Measurements from ENCODE around the gene UPF2.
A peak's percentile ranks its signal among the peaks of the same experiment; 100 is the strongest.

UPF2 gene

GRCh38 chr10:12041766-12042408, 722 bp downstream of the UPF2 start:
- Histone ChIP-seq H3K27me3 (ENCODE audit: insufficient read depth, low read length, poor library complexity) (no peaks in the 10 kb centered on the region), H3K4me1 (ENCODE audit: insufficient read depth, low read length) (peaks cover 30% of the 10 kb centered on the region), H3K79me2 (ENCODE audit: insufficient read depth, low read length) (peaks cover 62% of the 10 kb centered on the region), H3K4me2 (ENCODE audit: insufficient read depth, low read length) (peak overlapping the region; percentile 77), H3K27ac (ENCODE audit: low read length) (peak overlapping the region; percentile 100), H3K9ac (ENCODE audit: low read depth, low read length) (peak overlapping the region; percentile 99), H3K36me3 (ENCODE audit: insufficient read depth, low read length) (peaks cover 6% of the 10 kb centered on the region; the same call in 1 of the 2 replicates), H3K9me3 (ENCODE audit: insufficient read depth, low read length, severe bottlenecking) (no peaks in the 10 kb centered on the region), H4K20me1 (ENCODE audit: insufficient read depth, low read length) (peaks cover 11% of the 10 kb centered on the region; the same call in 1 of the 2 replicates), H3K4me3 (ENCODE audit: low read depth in 1 of 2, low read length in 2 of 2) (peak overlapping the region; percentile 87 to 93), H2AFZ (ENCODE audit: low read depth, low read length) (peak overlapping the region; percentile 89)
- TF ChIP-seq, protein P1, sequence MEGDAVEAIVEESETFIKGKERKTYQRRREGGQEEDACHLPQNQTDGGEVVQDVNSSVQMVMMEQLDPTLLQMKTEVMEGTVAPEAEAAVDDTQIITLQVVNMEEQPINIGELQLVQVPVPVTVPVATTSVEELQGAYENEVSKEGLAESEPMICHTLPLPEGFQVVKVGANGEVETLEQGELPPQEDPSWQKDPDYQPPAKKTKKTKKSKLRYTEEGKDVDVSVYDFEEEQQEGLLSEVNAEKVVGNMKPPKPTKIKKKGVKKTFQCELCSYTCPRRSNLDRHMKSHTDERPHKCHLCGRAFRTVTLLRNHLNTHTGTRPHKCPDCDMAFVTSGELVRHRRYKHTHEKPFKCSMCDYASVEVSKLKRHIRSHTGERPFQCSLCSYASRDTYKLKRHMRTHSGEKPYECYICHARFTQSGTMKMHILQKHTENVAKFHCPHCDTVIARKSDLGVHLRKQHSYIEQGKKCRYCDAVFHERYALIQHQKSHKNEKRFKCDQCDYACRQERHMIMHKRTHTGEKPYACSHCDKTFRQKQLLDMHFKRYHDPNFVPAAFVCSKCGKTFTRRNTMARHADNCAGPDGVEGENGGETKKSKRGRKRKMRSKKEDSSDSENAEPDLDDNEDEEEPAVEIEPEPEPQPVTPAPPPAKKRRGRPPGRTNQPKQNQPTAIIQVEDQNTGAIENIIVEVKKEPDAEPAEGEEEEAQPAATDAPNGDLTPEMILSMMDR (IDR thresholded peaks at IDR 0.05; ENCODE audit: borderline replicate concordance, extremely low read depth, low read length, poor library complexity, severe bottlenecking) = no peak
- no peak for TF ChIP-seq EZH2 (IDR thresholded peaks at IDR 0.05; ENCODE audit: borderline replicate concordance, low read depth, low read length, severe bottlenecking)
- ATAC-seq (ENCODE audit: insufficient read depth, low read depth) (no peak), DNase-seq (peak; percentile 31)

DNA sequence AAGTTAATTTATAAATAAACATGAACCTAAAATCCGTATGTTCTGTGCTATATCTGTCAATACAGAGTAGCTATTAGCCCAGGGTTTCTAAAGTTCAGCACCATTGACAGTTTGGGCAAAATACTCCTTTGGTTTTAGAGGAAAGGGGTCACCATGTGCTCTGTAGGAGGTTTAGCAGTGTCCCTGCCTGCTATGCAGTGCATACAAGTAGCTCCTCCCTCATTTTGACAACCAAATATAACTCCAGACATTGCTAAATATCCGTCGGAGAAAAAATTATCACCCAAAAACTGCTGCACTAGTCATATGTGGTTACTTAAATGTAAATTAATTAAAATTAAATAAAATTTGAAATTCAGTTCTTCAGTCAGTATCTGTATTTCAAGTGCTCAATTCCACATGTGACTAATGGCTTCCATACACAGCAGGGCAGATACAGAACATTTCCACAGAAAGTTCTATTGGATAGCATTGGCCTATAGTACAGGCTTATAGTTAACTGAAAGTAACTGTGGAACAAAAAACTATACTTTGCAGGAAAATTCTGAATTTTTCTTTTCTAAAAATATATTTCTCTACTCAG, 6.4 kb downstream of the UPF2 start:
- Histone ChIP-seq H3K27ac (ENCODE audit: low read length) (no peak overlapping the region), H3K9ac (ENCODE audit: low read depth, low read length) (no peak overlapping the region), H3K36me3 (ENCODE audit: insufficient read depth, low read length) (peaks cover 34% of the 10 kb centered on the region), H3K9me3 (ENCODE audit: insufficient read depth, low read length, severe bottlenecking) (no peaks in the 10 kb centered on the region), H2AFZ (ENCODE audit: low read depth, low read length) (no peak overlapping the region), H3K27me3 (ENCODE audit: insufficient read depth, low read length, poor library complexity) (no peaks in the 10 kb centered on the region), H3K79me2 (ENCODE audit: insufficient read depth, low read length) (peaks cover 96% of the 10 kb centered on the region), H4K20me1 (ENCODE audit: insufficient read depth, low read length) (peaks cover 16% of the 10 kb centered on the region; the same call in 1 of the 2 replicates), H3K4me2 (ENCODE audit: insufficient read depth, low read length) (no peak overlapping the region), H3K4me3 (ENCODE audit: low read depth in 1 of 2, low read length in 2 of 2) (no peak overlapping the region), H3K4me1 (ENCODE audit: insufficient read depth, low read length) (peaks cover 15% of the 10 kb centered on the region)
- TF ChIP-seq, protein P1 (IDR thresholded peaks at IDR 0.05; ENCODE audit: borderline replicate concordance, extremely low read depth, low read length, poor library complexity, severe bottlenecking) = no peak
- no peak for TF ChIP-seq EZH2 (IDR thresholded peaks at IDR 0.05; ENCODE audit: borderline replicate concordance, low read depth, low read length, severe bottlenecking)
- DNase-seq = no peak
- no peak for ATAC-seq (ENCODE audit: insufficient read depth, low read depth)

- peaks cover 90% of the 10 kb centered on the region for H3K79me2 ChIP-seq (ENCODE audit: insufficient read depth, low read length)
- peaks cover 72% of the 10 kb centered on the region for H3K36me3 ChIP-seq (ENCODE audit: insufficient read depth, low read length)
- no peaks in the 10 kb centered on the region for H3K27me3 ChIP-seq (ENCODE audit: insufficient read depth, low read length, poor library complexity)
- no peak for TF ChIP-seq EZH2 (IDR thresholded peaks at IDR 0.05; ENCODE audit: borderline replicate concordance, low read depth, low read length, severe bottlenecking)
- DNase-seq = no peak
- H3K4me2 ChIP-seq (ENCODE audit: insufficient read depth, low read length) = no peak overlapping the region
- no peaks in the 10 kb centered on the region for H3K4me1 ChIP-seq (ENCODE audit: insufficient read depth, low read length)
- H4K20me1 ChIP-seq (ENCODE audit: insufficient read depth, low read length) = peaks cover 15% of the 10 kb centered on the region; the same call in 1 of the 2 replicates
- H3K27ac ChIP-seq (ENCODE audit: low read length) = no peak overlapping the region
- H2AFZ ChIP-seq (ENCODE audit: low read depth, low read length) = no peak overlapping the region
- no peak overlapping the region for H3K4me3 ChIP-seq (ENCODE audit: low read depth in 1 of 2, low read length in 2 of 2)
- no peak for ATAC-seq (ENCODE audit: insufficient read depth, low read depth)
- H3K9me3 ChIP-seq (ENCODE audit: insufficient read depth, low read length, severe bottlenecking) = no peaks in the 10 kb centered on the region
- no peak overlapping the region for H3K9ac ChIP-seq (ENCODE audit: low read depth, low read length)
Measured at GRCh38 chr10:12031404-12031803, 11.2 kb downstream of the UPF2 start.

DNA sequence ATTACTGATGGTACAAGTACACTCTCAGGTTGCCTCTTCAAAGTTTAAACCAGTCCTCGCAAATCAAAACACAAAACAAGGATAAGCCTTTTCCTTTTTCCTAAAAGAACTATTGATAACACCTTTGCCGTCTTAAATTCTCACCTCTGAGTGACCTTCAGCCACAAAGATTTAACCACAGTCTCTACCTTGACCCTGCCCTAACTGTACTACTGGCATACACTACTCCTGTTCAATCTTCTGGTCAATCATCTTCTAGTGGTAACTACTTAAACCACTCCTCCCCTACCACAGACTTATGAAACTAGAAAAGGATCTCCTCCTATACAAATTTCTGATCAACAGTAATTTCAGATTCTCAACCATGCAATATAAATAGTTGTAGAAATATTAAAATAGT, 15.1 kb downstream of the UPF2 start:
- no peak overlapping the region for H2AFZ ChIP-seq (ENCODE audit: low read depth, low read length)
- no peak for ATAC-seq (ENCODE audit: insufficient read depth, low read depth)

More for the DNA sequence above, 15.1 kb downstream of the UPF2 start:
- H3K27me3 ChIP-seq (ENCODE audit: insufficient read depth, low read length, poor library complexity) = no peaks in the 10 kb centered on the region
- TF ChIP-seq EZH2 (IDR thresholded peaks at IDR 0.05; ENCODE audit: borderline replicate concordance, low read depth, low read length, severe bottlenecking) = no peak
- TF ChIP-seq, protein P1 (IDR thresholded peaks at IDR 0.05; ENCODE audit: borderline replicate concordance, extremely low read depth, low read length, poor library complexity, severe bottlenecking) = no peak
- H3K36me3 ChIP-seq (ENCODE audit: insufficient read depth, low read length) = peaks cover 71% of the 10 kb centered on the region
- peaks cover 91% of the 10 kb centered on the region for H3K79me2 ChIP-seq (ENCODE audit: insufficient read depth, low read length)
- DNase-seq = no peak
- H3K9me3 ChIP-seq (ENCODE audit: insufficient read depth, low read length, severe bottlenecking) = no peaks in the 10 kb centered on the region
- H4K20me1 ChIP-seq (ENCODE audit: insufficient read depth, low read length) = peaks cover 9% of the 10 kb centered on the region; the same call in 1 of the 2 replicates
- no peak overlapping the region for H3K27ac ChIP-seq (ENCODE audit: low read length)
- H3K9ac ChIP-seq (ENCODE audit: low read depth, low read length) = no peak overlapping the region
- no peak overlapping the region for H3K4me3 ChIP-seq (ENCODE audit: low read depth in 1 of 2, low read length in 2 of 2)
- no peaks in the 10 kb centered on the region for H3K4me1 ChIP-seq (ENCODE audit: insufficient read depth, low read length)
- H3K4me2 ChIP-seq (ENCODE audit: insufficient read depth, low read length) = no peak overlapping the region

Data from DND-41 (cell line).